ENCODE measurements around the gene CAMK2B. TPM values are rescaled to one million over a fixed set of nuclear protein-coding genes. Genes with fewer than 3 reads are reported as not detected.

Gene CAMK2B
- total RNA-seq, 1 experiment from 2014 or later, result 0.34 TPM

DNA sequence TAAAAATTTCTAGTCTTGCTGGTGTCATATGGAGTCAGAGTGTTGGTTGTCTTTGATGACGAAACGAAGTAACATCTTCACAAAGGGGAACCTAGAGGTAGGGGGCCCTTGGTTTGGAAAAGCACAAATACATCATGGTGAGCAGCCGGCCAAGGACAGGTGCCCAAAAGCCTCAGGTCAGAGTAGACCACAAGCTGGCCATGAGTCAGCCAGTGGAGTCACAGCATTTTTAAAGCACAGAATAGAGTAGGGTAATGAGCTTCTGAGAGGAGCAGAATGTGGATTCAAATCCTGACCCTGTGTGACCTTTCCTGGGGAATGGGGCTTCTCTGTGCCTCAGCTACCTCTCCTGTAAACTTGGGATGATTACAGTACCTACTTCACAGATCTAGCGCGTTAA is 5.3 kb downstream of the CAMK2B start (continued):
- TF ChIP-seq, protein P1, sequence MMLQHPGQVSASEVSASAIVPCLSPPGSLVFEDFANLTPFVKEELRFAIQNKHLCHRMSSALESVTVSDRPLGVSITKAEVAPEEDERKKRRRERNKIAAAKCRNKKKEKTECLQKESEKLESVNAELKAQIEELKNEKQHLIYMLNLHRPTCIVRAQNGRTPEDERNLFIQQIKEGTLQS (IDR thresholded peaks at IDR 0.05), result no peak

DNA sequence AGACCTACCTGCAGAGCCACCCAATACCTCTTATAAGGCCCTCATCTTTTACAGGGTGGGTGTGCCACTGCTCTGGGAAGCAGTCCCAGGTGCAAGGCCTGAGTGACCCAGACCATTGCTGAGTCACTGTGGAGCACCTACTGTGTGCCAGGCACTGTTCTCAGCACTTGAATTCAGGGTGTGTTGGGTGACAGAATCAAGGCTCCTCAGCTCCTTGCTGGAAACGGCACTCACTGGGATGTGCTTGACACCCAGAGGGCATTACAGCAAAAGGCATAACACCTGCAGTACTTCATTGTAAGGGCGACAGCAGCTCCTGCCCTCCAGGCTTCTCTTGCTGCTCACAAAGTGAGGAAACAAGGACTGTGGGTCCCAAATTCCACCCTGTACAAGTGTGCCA is 7.1 kb downstream of the CAMK2B start:
- intact Hi-C loops (cut with micrococcal nuclease), result no loop called here
- no peak overlapping the region for H2AFZ ChIP-seq (ENCODE audit: low read depth, low read length, poor library complexity, severe bottlenecking)
- BruUV-seq (replicated peaks), result no TSS peak
- H3K36me3 ChIP-seq (ENCODE audit: control insufficient read depth in 1 of 2, insufficient read depth in 2 of 2, low read length in 2 of 2), result no peaks in the 10 kb centered on the region
- H3K27ac ChIP-seq (ENCODE audit: low read depth, low read length), result no peak overlapping the region
- ATAC-seq (no peak), DNase-seq (ENCODE audit: low read depth, low spot score) (no peak)
- no peaks in the 10 kb centered on the region for H3K4me1 ChIP-seq (ENCODE audit: control insufficient read depth in 1 of 2, insufficient read depth in 2 of 2, low read length in 2 of 2)
- no peak overlapping the region for H3K4me3 ChIP-seq (replicated peaks in 1 of 2; ENCODE audit: low read depth in 1 of 2, low read length in 2 of 2)
- ChIA-PET POLR2A (no interaction called here), RAD21 (ENCODE audit: low non-redundant PET in 1 of 2, low total read pairs in 2 of 2, uncharacterized antibody in 2 of 2, unreplicated experiment in 2 of 2) (no interaction called here), CTCF (no interaction called here)
- TF ChIP-seq, protein P2, sequence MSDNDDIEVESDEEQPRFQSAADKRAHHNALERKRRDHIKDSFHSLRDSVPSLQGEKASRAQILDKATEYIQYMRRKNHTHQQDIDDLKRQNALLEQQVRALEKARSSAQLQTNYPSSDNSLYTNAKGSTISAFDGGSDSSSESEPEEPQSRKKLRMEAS (IDR thresholded peaks at IDR 0.05), result no peak
- TF ChIP-seq TCF7L2 (IDR thresholded peaks at IDR 0.05; ENCODE audit: borderline replicate concordance, extremely low read depth, insufficient read depth, insufficient read length) (no peak), POLR2AphosphoS5 (IDR thresholded peaks at IDR 0.05; ENCODE audit: low read depth, low read length) (no peak), EZH2phosphoT487 (IDR thresholded peaks at IDR 0.05; ENCODE audit: borderline replicate concordance) (no peak), RAD21 (IDR thresholded peaks at IDR 0.05; ENCODE audit: low read depth) (no peak), SIN3A (IDR thresholded peaks at IDR 0.05; ENCODE audit: low read depth) (no peak), POLR2A (IDR thresholded peaks at IDR 0.05; ENCODE audit: borderline replicate concordance, extremely low read depth, insufficient read depth, insufficient read length) (no peak), EZH2 (IDR thresholded peaks at IDR 0.05) (no peak), YY1 (IDR thresholded peaks at IDR 0.05; ENCODE audit: extremely low read depth, insufficient replicate concordance, low read depth, low read length) (no peak), ZNF274 (IDR thresholded peaks at IDR 0.05; ENCODE audit: low read depth, low read length) (no peak), SRF (IDR thresholded peaks at IDR 0.05; ENCODE audit: low read depth) (no peak), FOSL1 (IDR thresholded peaks at IDR 0.05; ENCODE audit: low read depth) (no peak)
- TF ChIP-seq, protein P3, sequence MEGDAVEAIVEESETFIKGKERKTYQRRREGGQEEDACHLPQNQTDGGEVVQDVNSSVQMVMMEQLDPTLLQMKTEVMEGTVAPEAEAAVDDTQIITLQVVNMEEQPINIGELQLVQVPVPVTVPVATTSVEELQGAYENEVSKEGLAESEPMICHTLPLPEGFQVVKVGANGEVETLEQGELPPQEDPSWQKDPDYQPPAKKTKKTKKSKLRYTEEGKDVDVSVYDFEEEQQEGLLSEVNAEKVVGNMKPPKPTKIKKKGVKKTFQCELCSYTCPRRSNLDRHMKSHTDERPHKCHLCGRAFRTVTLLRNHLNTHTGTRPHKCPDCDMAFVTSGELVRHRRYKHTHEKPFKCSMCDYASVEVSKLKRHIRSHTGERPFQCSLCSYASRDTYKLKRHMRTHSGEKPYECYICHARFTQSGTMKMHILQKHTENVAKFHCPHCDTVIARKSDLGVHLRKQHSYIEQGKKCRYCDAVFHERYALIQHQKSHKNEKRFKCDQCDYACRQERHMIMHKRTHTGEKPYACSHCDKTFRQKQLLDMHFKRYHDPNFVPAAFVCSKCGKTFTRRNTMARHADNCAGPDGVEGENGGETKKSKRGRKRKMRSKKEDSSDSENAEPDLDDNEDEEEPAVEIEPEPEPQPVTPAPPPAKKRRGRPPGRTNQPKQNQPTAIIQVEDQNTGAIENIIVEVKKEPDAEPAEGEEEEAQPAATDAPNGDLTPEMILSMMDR (IDR thresholded peaks at IDR 0.05 in 2 of 3, conservative IDR thresholded peaks at IDR 0.05 in 1 of 3; ENCODE audit: borderline replicate concordance in 1 of 3, insufficient read depth in 1 of 3, low read depth in 2 of 3, low read length in 2 of 3), result no peak
- H4K20me1 ChIP-seq (ENCODE audit: insufficient read depth), result no peaks in the 10 kb centered on the region
- H3K9ac ChIP-seq (ENCODE audit: low read length), result no peak overlapping the region
- no peaks in the 10 kb centered on the region for H3K27me3 ChIP-seq (ENCODE audit: insufficient read depth, low read length)
- H3K9me3 ChIP-seq (ENCODE audit: control insufficient read depth in 1 of 2, insufficient read depth in 1 of 2, low read depth in 1 of 2, low read length in 2 of 2), result 0 out of 4 replicates have a peak, but pooled peaks cover 0 to 5% of the 10 kb centered on the region in 2 experiments
- no peaks in the 10 kb centered on the region for H3K79me2 ChIP-seq (ENCODE audit: insufficient read depth, low read length)
- no peaks in the 10 kb centered on the region for H3K9me2 ChIP-seq (ENCODE audit: insufficient read depth)
- no peak overlapping the region for H3K4me2 ChIP-seq (ENCODE audit: low read length)
